ENCODE measurements around the gene MSRB2.

- no peak for TF ChIP-seq CTCF (IDR thresholded peaks at IDR 0.05; ENCODE audit: low read length)
- TF ChIP-seq EZH2 (IDR thresholded peaks at IDR 0.05; ENCODE audit: borderline replicate concordance, low read length): no peak
Observed at GRCh38 chr10:23065181-23065948, 30.0 kb upstream of the MSRB2 start.

All from OCI-LY1 (cell line).